Astrocyte (in vitro differentiated cells and primary cell): ENCODE measurements around the gene SDC4. TPM values are rescaled to one million over a fixed set of nuclear protein-coding genes. Genes with fewer than 3 reads are reported as not detected.
"Not testable (repeated sequence)": the region's sequence is repeated elsewhere in the genome, so short reads cannot be mapped to it uniquely, and the experiment has no call there.

Source experiments
- DNase-seq: peaks from one replicate; pipeline ENCODE4 v3.0.0-alpha.2; 2010; ENCODE audit warnings: low read depth
- FAIRE-seq: peaks from 2 replicates; lab custom pipeline; 2011; peaks lifted over from hg19 to GRCh38; lab: Jason Lieb, UNC
- H2AFZ ChIP-seq: 2 replicates; pipeline ENCODE4 v1.6.0; 2012; ENCODE audit warnings: low read depth, low read length, inconsistent platforms
- H3K27ac ChIP-seq: 2 replicates; pipeline ENCODE4 v1.5.1; 2011; ENCODE audit warnings: low read depth, low read length, inconsistent platforms
- H3K27me3 ChIP-seq: 2 replicates; pipeline ENCODE4 v1.6.0; 2011; ENCODE audit warnings: low read length, inconsistent platforms; ENCODE audit not compliant: insufficient read depth
- H3K36me3 ChIP-seq: 2 replicates; pipeline ENCODE4 v1.5.1; 2011; ENCODE audit warnings: low read length, inconsistent platforms; ENCODE audit not compliant: insufficient read depth
- H3K4me1 ChIP-seq: 2 replicates; pipeline ENCODE4 v1.5.1; 2011; ENCODE audit warnings: low read length, inconsistent platforms; ENCODE audit not compliant: insufficient read depth
- H3K4me2 ChIP-seq: 2 replicates; pipeline ENCODE4 v1.6.0; 2012; ENCODE audit warnings: low read length, inconsistent platforms
- H3K4me3 ChIP-seq: 2 replicates; pipeline ENCODE4 v1.5.1; 2011; ENCODE audit warnings: low read depth, mild to moderate bottlenecking, low read length, inconsistent platforms; ENCODE audit not compliant: insufficient read depth
- H3K79me2 ChIP-seq: 2 replicates; pipeline ENCODE4 v1.6.0; 2012; ENCODE audit warnings: mild to moderate bottlenecking, low read length, inconsistent platforms; ENCODE audit not compliant: insufficient read depth
- H3K9ac ChIP-seq: 2 replicates; pipeline ENCODE4 v1.6.0; 2012; ENCODE audit warnings: mild to moderate bottlenecking, low read length, inconsistent platforms
- H3K9me3 ChIP-seq: 2 replicates; pipeline ENCODE4 v1.5.1; 2012; ENCODE audit warnings: low read depth, mild to moderate bottlenecking, low read length, inconsistent platforms; ENCODE audit not compliant: insufficient read depth
- H4K20me1 ChIP-seq: 2 replicates; pipeline ENCODE4 v1.6.0; 2012; ENCODE audit warnings: low read length, inconsistent platforms; ENCODE audit not compliant: insufficient read depth
- H3K27ac Mint-ChIP-seq: one replicate; pipeline ENCODE4 v1.8.0; 2021; ENCODE audit warnings: mild to moderate bottlenecking, mixed read lengths; ENCODE audit not compliant: unreplicated experiment
- H3K27me3 Mint-ChIP-seq: one replicate; pipeline ENCODE4 v1.8.0; 2021; ENCODE audit warnings: low read depth, mixed read lengths; ENCODE audit not compliant: unreplicated experiment
- H3K36me3 Mint-ChIP-seq: one replicate; pipeline ENCODE4 v1.8.0; 2021; ENCODE audit warnings: low read depth, mixed read lengths; ENCODE audit not compliant: unreplicated experiment
- H3K4me1 Mint-ChIP-seq: one replicate; pipeline ENCODE4 v1.8.0; 2021; ENCODE audit warnings: low read depth, mixed read lengths; ENCODE audit not compliant: unreplicated experiment
- H3K4me3 Mint-ChIP-seq: one replicate; pipeline ENCODE4 v1.8.0; 2021; ENCODE audit warnings: mild to moderate bottlenecking, moderate library complexity, mixed read lengths; ENCODE audit not compliant: unreplicated experiment
- H3K9me3 Mint-ChIP-seq: one replicate; pipeline ENCODE4 v1.8.0; 2021; ENCODE audit warnings: mild to moderate bottlenecking, mixed read lengths; ENCODE audit not compliant: unreplicated experiment
- EZH2 ChIP-seq: IDR thresholded peaks from 2 replicates; pipeline ENCODE4 v1.6.1; 2012; ENCODE audit warnings: mild to moderate bottlenecking, low read length, inconsistent platforms; ENCODE audit not compliant: insufficient read depth
- total RNA-seq: library from RNA; stranded (reverse); gene quantifications from 2 replicates; pipeline ENCODE4 v1.2.1, GENCODE V29; 2021
- TF ChIP-seq, protein P1 (sequence below): IDR thresholded peaks from 2 replicates; pipeline ENCODE4 v1.5.1; 2011; ENCODE audit warnings: low read depth, mild to moderate bottlenecking, inconsistent platforms, low read length, moderate library complexity; ENCODE audit not compliant: insufficient read depth

The SDC4 gene
- total RNA-seq, 1 donor from 2014 or later: 135 TPM

DNA sequence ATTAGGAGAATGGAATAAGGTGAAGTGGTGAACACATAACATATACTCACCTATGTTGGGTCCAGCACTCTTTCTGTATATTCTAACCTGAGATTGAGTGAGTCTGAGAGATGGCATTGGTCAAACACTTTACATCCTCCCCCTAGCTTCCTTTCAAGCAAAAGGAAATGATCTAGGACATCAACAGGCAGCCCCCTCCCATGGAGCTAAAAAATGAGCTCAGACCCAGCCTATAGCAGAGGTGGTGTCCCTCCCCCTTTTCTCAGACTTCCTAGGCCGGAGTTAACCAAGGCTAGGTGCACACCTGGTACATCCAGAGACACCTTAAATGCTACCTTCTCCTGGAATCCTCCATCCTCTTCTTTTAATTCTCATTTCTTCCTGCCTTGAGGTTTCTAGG is 5.5 kb upstream of the SDC4 start:
- H3K27me3 ChIP-seq: no peaks in the 10 kb centered on the region

DNA sequence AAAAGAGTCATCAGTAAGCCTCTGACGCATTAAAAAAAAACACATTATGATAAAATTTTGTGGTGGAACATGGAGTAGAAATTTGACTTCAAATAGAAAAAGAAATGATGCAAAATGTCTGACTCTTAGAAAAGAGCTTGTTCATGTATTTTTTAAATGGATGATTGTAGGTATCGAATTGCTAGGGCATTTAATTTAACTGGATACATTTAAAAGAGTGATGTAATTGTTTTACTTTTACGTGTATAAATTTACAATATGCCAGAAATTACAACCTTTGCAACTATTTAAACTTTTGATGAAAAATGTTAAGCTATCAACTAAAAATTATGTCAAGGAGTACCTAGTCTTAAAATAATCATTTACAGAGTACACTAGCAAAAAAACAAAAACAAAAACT is 4.5 kb upstream of the SDC4 start:
- Histone ChIP-seq H3K36me3 (no peaks in the 10 kb centered on the region), H3K4me1 (peaks cover 34% of the 10 kb centered on the region), H3K9ac (no peak overlapping the region), H2AFZ (no peak overlapping the region), H3K4me3 (no peak overlapping the region), H3K79me2 (peaks cover 4% of the 10 kb centered on the region), H4K20me1 (peaks cover 2% of the 10 kb centered on the region), H3K9me3 (no peaks in the 10 kb centered on the region), H3K27me3 (no peaks in the 10 kb centered on the region), H3K4me2 (no peak overlapping the region), H3K27ac (no peak overlapping the region)
- Mint-ChIP-seq H3K27me3 (no peaks in the 10 kb centered on the region), H3K9me3 (no peaks in the 10 kb centered on the region), H3K27ac (no peak overlapping the region), H3K4me1 (peaks cover 28% of the 10 kb centered on the region), H3K36me3 (no peaks in the 10 kb centered on the region), H3K4me3 (no peak overlapping the region)
- TF ChIP-seq, protein P1, sequence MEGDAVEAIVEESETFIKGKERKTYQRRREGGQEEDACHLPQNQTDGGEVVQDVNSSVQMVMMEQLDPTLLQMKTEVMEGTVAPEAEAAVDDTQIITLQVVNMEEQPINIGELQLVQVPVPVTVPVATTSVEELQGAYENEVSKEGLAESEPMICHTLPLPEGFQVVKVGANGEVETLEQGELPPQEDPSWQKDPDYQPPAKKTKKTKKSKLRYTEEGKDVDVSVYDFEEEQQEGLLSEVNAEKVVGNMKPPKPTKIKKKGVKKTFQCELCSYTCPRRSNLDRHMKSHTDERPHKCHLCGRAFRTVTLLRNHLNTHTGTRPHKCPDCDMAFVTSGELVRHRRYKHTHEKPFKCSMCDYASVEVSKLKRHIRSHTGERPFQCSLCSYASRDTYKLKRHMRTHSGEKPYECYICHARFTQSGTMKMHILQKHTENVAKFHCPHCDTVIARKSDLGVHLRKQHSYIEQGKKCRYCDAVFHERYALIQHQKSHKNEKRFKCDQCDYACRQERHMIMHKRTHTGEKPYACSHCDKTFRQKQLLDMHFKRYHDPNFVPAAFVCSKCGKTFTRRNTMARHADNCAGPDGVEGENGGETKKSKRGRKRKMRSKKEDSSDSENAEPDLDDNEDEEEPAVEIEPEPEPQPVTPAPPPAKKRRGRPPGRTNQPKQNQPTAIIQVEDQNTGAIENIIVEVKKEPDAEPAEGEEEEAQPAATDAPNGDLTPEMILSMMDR: no peak
- TF ChIP-seq EZH2: no peak
- FAIRE-seq (no peak), DNase-seq (no peak)

More for the DNA sequence above, 5.5 kb upstream of the SDC4 start:
- FAIRE-seq (no peak), DNase-seq (no peak)
- H2AFZ ChIP-seq: no peak overlapping the region
- H3K9ac ChIP-seq: no peak overlapping the region
- H3K27me3 Mint-ChIP-seq: no peaks in the 10 kb centered on the region
- H3K36me3 Mint-ChIP-seq: no peaks in the 10 kb centered on the region
- H3K27ac ChIP-seq: no peak overlapping the region
- H3K9me3 ChIP-seq: no peaks in the 10 kb centered on the region
- no peak overlapping the region for H3K4me3 Mint-ChIP-seq
- H4K20me1 ChIP-seq: no peaks in the 10 kb centered on the region
- peaks cover 40% of the 10 kb centered on the region for H3K4me1 ChIP-seq
- peak overlapping the region; percentile 63 for H3K4me2 ChIP-seq
- peak overlapping the region; percentile 75 for H3K27ac Mint-ChIP-seq
- no peaks in the 10 kb centered on the region for H3K9me3 Mint-ChIP-seq
- H3K36me3 ChIP-seq: no peaks in the 10 kb centered on the region
- peaks cover 36% of the 10 kb centered on the region for H3K4me1 Mint-ChIP-seq
- no peaks in the 10 kb centered on the region for H3K79me2 ChIP-seq
- H3K4me3 ChIP-seq: no peak overlapping the region
- TF ChIP-seq, protein P1: no peak
- TF ChIP-seq EZH2: no peak

DNA sequence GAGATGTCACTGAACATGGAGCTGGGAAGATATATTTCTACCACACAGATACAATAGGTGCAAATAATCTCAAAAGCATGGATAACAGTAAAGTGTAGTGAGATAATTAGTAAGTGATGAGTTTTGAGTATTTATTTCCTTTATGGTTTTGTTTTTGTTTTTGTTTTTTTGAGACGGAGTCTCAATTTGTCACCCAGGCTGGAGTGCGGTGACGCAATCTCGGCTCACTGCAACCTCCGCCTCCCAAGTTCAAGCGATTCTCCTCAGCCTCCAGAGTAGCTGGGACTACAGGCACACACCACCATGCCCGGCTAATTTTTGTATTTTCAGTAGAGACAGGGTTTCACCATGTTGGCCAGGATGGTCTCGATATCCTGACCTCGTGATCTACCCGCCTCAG is 2.6 kb upstream of the SDC4 start:
- Histone ChIP-seq H4K20me1 (peaks cover 21% of the 10 kb centered on the region), H3K4me1 (peaks cover 36% of the 10 kb centered on the region), H3K79me2 (peaks cover 24% of the 10 kb centered on the region)
- not testable (repeated sequence) for H3K4me2 ChIP-seq, H3K36me3 Mint-ChIP-seq, H3K9me3 Mint-ChIP-seq, H3K4me3 Mint-ChIP-seq, H3K27ac Mint-ChIP-seq, H3K4me3 ChIP-seq, H3K36me3 ChIP-seq, FAIRE-seq, H3K9ac ChIP-seq, H3K27ac ChIP-seq, H3K27me3 Mint-ChIP-seq, DNase-seq, H2AFZ ChIP-seq, H3K27me3 ChIP-seq, H3K9me3 ChIP-seq
- peaks cover 35% of the 10 kb centered on the region for H3K4me1 Mint-ChIP-seq
